ENCODE measurements around the gene ATP5F1A. TPM values are rescaled to one million over a fixed set of nuclear protein-coding genes. Genes with fewer than 3 reads are reported as not detected.

Gene ATP5F1A
- 100 to 1,000 TPM; 704 to 799 TPM for total RNA-seq

GRCh38 chr18:46097801-46098615 is at the start of gene ATP5F1A:
Gene ATP5F1A, minus strand, starts transcription at chr18:46098296. Its CDS starts 65 bp downstream, at chr18:46098231.

GRCh38 chr18:46104128-46104911 is 6.2 kb upstream of the ATP5F1A start, which contains the start of gene HAUS1:
Gene HAUS1, plus strand, starts transcription at chr18:46104385. Its CDS starts 27 bp downstream, at chr18:46104412.

GRCh38 chr18:46071653-46072375 is 26.3 kb downstream of the ATP5F1A start, which contains the start of gene PSTPIP2:
Gene PSTPIP2, minus strand, starts transcription at chr18:46072260. Its CDS starts 72 bp downstream, at chr18:46072188.

Small RNAs within 50 kb of the gene (small RNA-seq; reads per million reads assigned to genes)
- gene RNU6-1278P = 0 to 0.04 reads per million in 2 donors
- 0 reads per million in 2 donors for gene RNY4P37

Other genes with a start within 250 kb of the ATP5F1A start
- gene EPG5, start 131.0 kb downstream of the ATP5F1A start, total RNA-seq = 10 to 100 TPM; 44.6 to 52.3 TPM
- gene PSTPIP2, start 26.0 kb downstream of the ATP5F1A start, total RNA-seq = 1 to 10 TPM; 1.3 to 2.4 TPM
- 10 to 100 TPM; 53.7 to 71.3 TPM for gene HAUS1, start 6.1 kb upstream of the ATP5F1A start, total RNA-seq

Measured in melanocyte of skin (primary cell).